Activated effector memory CD4-positive, alpha-beta T cell treated with anti-CD3 and anti-CD28 coated beads, Interleukin-2, amount 50 U/mL, for 16 hours (primary cell): Measurements from ENCODE around the gene ZMIZ1.
"Not testable (repeated sequence)": the region's sequence is repeated elsewhere in the genome, so short reads cannot be mapped to it uniquely, and the experiment has no call there.

Source experiments
- DNase-seq: peaks from one replicate; pipeline ENCODE4 v3.0.0-alpha.2; 2020

Gene ZMIZ1

GRCh38 chr10:79274279-79275104, 205.7 kb downstream of the ZMIZ1 start:
- no peak for DNase-seq

- no peak for DNase-seq
These were observed 206.3 kb downstream of the ZMIZ1 start for GRCh38 chr10:79275105-79275430.

DNA sequence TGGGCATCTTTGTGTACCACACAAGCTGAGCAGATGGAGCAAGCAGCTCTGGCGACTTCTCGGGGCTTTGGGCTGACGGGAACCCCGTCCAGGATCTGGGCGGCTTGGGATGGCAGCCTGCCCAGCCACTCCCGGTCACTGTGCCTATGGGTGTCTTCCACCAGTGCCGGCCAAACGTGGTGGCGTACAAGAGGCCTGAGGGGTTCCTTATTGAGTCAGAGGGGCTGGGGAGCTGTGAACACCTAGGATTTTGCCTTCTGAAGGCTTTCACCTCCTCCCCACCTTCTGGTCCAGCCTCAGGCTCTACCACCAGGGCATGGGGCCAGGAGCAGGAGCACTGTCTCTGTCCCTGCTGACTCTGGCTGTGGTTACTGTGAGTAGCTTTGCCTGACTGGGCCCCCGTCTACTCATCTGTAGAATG, 206.7 kb downstream of the ZMIZ1 start:
- no peak for DNase-seq

DNA sequence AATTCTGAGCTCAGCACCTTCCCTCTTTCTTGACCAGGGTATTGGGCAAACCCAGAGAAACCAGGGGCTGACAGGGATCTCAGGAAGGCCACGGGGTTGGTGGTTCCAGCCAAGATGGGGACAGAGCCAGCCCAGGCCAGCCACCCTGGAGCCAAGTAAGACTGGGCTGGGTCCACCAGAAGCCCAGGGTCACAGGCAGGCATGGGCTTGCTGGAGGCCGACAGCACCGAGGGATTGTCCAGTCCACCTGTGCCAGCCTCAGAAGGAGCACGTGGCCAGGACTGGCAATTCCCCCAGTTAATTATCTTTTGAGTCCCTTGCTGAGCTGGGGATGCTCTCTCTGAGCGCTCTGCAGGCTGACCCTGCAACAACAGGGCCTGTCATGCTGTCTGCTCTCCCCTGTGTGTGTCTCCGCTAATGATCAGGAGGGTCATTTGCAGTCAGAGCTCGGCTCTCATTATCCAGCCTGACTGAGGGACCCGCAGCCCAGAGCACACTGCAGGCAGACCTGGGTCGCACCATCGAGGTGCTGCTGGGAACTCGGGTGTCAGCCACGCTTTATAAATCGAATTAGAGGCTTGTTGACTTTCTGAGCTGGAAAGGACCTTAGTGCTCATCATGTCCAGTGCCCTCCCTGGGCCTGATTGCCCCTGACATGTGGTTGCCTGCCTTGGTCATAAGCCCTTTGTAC, 209.0 kb downstream of the ZMIZ1 start:
- no peak for DNase-seq

GRCh38 chr10:79279047-79279446, 210.3 kb downstream of the ZMIZ1 start:
- DNase-seq, result not testable (repeated sequence)

- DNase-seq, result no peak
These were observed 212.2 kb downstream of the ZMIZ1 start for GRCh38 chr10:79280956-79281355.

DNA sequence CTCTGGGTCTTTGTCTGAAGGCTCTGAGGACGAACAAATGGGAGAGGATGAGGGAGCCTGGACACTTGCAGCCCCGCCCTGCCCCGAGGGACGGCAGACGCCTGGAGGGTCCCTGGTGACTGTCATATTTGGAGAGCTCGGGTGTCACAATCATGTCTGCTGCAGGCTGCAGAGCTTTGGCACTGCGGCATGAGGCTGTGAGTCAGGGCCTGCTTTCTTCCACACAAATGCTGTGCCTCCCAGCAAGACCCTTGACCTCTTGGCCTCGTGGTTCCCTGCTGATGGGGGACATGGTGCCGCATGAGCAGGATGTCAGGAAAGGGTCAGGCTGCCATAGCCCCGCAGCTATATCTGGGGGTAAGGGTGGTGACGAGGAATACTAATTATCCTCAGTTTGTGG, 213.6 kb downstream of the ZMIZ1 start:
- no peak for DNase-seq

- DNase-seq, result no peak
These were observed 214.8 kb downstream of the ZMIZ1 start for GRCh38 chr10:79283616-79284015.

GRCh38 chr10:79284158-79284871, 215.5 kb downstream of the ZMIZ1 start:
- DNase-seq, result no peak

DNA sequence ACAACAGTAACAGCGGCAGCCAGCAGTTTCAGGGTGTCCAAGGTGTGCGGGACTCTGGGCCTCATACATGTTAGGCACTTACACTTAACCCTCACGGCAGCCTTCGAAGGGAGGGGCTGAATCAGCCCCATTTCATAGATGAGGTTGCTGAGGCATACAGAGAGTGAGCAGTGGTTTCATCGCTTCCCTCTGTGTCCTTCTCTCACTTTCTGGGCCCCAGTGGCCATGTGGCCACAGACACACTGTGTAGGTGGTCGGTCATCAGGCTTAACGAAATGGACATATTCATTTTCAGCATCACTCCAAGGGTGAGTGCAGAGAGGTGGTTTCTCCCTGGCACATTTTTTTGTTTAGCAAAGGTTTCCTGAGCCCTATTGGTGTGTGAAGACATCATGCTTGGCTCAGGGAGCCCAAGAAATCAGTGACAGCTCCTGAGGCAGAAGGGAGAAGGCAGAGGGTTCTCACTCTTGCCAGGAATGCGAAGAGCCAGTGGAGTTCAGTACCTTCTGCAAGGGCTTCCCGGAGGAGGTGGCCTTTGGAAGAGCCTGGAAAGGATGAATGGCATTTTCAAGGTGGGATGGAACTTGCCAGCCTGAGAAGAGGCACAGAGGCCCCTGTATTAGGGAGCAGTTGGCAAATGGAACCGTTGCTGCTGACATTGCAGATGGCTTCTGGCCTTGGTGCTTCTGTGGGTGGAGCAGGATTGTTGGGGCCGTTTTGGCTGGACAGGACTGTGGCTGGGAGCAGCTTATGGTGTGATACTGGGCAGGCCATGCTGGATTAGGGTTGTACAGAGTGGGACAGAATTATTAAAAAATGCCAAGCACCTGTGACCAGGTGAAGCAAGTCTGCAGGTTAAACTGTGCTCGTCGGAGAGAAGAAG, 216.8 kb downstream of the ZMIZ1 start:
- peak; percentile 77 for DNase-seq

DNA sequence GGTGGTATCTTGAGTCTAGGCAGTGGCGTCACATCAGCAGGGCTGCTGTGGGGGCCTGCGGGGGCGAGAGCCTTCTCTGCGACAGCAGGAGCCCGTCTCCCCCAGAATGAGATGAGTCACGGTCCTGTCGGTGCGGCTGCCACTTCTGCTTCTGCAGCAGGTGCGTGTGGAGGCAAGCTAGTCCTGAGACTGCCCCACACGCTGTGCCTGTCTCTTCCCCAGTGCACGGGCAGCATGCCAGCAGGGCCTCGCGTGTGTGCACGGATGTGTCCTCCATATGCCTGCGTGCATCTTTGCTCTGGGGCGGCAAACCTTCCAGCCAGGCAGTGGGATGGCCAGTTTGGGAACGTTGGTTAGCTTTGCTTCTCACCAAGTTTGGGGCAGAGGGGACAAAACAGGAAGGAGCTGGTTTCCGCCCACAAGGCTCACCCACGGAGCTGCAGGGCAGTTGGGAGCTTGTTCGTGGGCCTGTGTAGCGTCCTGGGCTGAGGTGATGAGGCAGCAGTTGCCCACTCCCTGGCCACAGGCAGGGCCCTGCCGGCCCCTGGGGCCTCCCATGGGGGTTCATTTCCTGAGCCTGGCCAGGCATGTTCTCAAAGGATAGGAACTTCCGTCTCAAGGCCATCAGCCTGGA, 217.7 kb downstream of the ZMIZ1 start:
- DNase-seq, result peak; percentile 93

DNA sequence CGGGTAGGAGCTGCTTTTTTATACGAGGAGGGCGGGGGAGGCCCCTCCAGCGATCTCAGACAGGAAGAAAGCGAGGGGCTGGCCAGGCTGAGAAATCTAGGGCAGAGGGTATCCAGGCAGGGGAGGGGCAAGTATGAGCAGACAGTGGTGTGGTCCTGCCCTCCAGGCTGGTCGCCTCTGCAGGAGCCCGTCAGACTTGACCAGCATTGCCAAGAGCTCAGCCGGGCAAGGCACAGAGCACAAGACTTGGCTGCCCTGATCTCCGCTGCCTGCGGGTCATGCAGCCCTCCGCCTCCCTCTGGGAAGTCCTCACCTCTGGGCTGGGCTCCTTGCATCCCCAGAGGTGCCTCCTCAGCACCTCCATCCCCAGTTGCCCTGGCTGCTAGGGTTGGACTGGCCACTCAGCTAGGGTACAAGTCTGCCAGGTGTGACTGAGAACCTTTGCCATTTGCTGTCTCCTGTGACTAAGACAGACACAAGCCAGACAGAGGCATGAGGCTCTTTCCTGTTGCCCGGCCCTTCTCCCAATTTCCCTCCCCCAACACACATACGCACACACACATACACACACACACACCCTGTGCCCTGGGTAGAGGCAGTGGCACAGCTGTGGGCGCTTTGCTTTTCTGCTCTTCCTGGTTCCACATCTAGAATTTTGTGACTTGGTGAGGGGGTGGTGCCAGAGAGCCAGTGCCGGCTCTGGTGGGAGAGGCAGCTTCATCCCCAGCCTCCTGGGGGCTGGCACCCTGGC, 219.4 kb downstream of the ZMIZ1 start:
- DNase-seq, result no peak

DNA sequence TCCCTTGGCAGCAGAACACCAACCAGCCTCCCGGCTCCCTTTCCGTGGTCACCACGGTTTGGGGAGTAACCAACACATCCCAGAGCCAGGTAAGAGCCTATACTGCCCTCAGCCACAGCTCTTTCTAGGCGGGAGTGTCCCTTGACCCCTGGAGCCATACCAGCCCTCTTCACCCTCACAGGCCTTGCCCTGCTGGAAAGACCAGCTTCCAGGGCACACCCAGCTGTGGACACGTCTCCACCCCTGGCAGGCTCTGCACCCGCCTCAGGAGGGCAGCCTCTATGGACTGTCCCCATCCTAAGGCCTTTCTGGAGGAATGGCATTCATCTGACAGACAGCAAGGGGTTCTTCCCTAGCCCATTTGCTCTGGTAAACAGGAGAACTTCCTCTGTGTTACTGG, 221.0 kb downstream of the ZMIZ1 start:
- no peak for DNase-seq

DNA sequence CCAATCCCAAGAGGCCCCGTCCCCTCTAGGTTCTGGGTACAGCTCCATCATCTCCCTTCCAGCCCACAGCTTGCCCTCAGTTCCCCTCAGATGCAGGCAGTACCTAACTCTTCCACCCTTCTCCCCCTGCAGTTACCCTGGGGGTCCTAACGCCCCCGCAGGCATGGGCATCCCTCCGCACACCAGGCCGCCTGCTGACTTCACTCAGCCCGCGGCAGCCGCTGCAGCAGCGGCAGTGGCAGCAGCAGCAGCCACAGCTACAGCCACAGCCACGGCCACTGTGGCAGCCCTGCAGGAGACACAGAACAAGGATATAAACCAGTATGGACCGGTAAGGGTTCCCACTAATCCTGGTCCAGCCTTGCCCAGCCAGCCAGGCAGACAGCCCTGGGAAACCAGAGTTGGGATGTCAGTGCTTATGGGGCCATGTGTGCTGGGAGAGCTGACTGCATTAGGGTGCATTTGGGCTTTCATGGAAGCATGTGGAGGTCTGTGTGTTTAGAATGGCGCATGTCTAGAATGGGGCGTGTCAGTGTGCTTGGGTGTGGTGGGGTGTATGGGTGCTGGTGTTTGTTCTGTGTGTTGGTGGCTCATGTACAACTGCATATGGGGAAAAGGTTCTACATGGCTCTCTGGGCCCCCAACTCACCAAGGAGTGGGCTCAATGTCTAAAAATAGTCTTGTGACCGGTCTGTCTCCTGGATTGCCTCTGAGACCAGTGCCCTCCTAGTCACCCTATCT, 223.4 kb downstream of the ZMIZ1 start:
- DNase-seq, result no peak

- DNase-seq, result peak; percentile 70
These were observed 224.4 kb downstream of the ZMIZ1 start for GRCh38 chr10:79292891-79293746.

GRCh38 chr10:79293841-79294581, 225.2 kb downstream of the ZMIZ1 start:
- no peak for DNase-seq

GRCh38 chr10:79295563-79295962, 226.8 kb downstream of the ZMIZ1 start:
- DNase-seq, result no peak

DNA sequence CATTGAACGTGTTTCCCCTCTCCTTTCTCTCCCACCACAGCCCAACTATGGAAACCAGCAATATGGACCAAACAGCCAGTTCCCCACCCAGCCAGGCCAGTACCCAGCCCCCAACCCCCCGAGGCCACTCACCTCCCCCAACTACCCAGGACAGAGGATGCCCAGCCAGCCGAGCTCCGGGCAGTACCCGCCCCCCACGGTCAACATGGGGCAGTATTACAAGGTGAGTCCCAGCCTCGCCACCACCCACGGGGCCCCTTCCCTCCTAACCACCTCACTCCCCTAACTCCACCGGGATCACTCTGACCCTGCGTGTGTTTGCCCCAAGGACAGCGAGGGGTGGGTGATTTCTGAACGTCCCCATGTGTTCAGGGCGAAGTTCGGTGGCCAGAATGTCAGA, 227.7 kb downstream of the ZMIZ1 start:
- DNase-seq, result no peak
